Lung (tissue), 16 donors: ENCODE results near the gene OTUD3. TPM values are rescaled to one million over a fixed set of nuclear protein-coding genes. Genes with fewer than 3 reads are reported as not detected.

Source experiments
- ATAC-seq: fragments of 200-7000 bp; cut with Tn5 transposase; one replicate; pipeline ENCODE4 v1.9.1; 2020; ENCODE audit warnings: moderate number of reproducible peaks; ENCODE audit not compliant: insufficient read depth, low FRiP score
- DNase-seq, 3 donors: peaks; one replicate each; pipeline ENCODE4 v3.0.0-alpha.2; 2013 to 2017
- H3K27ac ChIP-seq, 2 donors: one replicate each; pipeline ENCODE4 v1.5.1; 2013; ENCODE audit warnings: mild to moderate bottlenecking in 2 of 2, moderate library complexity in 2 of 2, control low read depth in 1 of 2, inconsistent platforms in 1 of 2, low read depth in 1 of 2, low read length in 1 of 2
- H3K27me3 ChIP-seq, 3 donors: one replicate each; pipeline ENCODE4 v1.5.1; 2013; ENCODE audit warnings: low read length in 2 of 3; ENCODE audit not compliant: control insufficient read depth in 3 of 3, insufficient read depth in 3 of 3
- H3K36me3 ChIP-seq, 4 donors: one replicate each; pipeline ENCODE4 v1.5.1; 2013; ENCODE audit warnings: low read length in 4 of 4, mild to moderate bottlenecking in 1 of 4, moderate library complexity in 1 of 4; ENCODE audit not compliant: control insufficient read depth in 4 of 4, insufficient read depth in 4 of 4
- H3K4me1 ChIP-seq, 5 donors: one replicate each; pipeline ENCODE4 v1.5.1; 2013; ENCODE audit warnings: low read length in 5 of 5, mild to moderate bottlenecking in 2 of 5, moderate library complexity in 1 of 5; ENCODE audit not compliant: control insufficient read depth in 5 of 5, insufficient read depth in 5 of 5
- H3K4me3 ChIP-seq: one replicate; pipeline ENCODE4 v1.5.1; 2013; ENCODE audit warnings: mild to moderate bottlenecking, control low read depth, moderate library complexity
- H3K9ac ChIP-seq, 2 donors: one replicate each; pipeline ENCODE4 v1.5.1; 2013; ENCODE audit warnings: low read length in 2 of 2, control low read depth in 1 of 2; ENCODE audit not compliant: insufficient read depth in 1 of 2
- H3K9me3 ChIP-seq, 4 donors: one replicate each; pipeline ENCODE4 v1.5.1; 2013; ENCODE audit warnings: low read length in 3 of 4, mild to moderate bottlenecking in 1 of 4, moderate library complexity in 1 of 4; ENCODE audit not compliant: control insufficient read depth in 4 of 4, insufficient read depth in 3 of 4
- WGBS, 2 donors: extraction: QIAGEN DNeasy Blood & Tissue Kit; methylation state at CpG; one replicate each; pipeline ENCODE4 v1.1.7; 2013; 5-methylcytosine and 5-hydroxymethylcytosine counted together
- long read RNA-seq, 5 donors: transcript quantifications; one replicate each; lab custom pipeline, GENCODE V29; 2026
- polyA plus RNA-seq, 2 donors: library from polyadenylated mRNA; stranded (reverse); fragments of 200-250 nt; gene quantifications; one replicate each; pipeline ENCODE4 v1.2.1, GENCODE V29; 2013
- total RNA-seq, 2 donors: library from RNA; depleted of rRNA in 1 of 2; stranded (reverse); fragments of >200 nt in 1 of 2; gene quantifications; one replicate each; pipeline ENCODE4 v1.2.1, GENCODE V29; 2014 to 2021
- TF ChIP-seq, protein P1 (sequence below): IDR thresholded peaks from 2 replicates; pipeline ENCODE4 v1.5.1; 2012; ENCODE audit warnings: mild to moderate bottlenecking; ENCODE audit errors: control extremely low read depth, extremely low read depth
- donor health status: control.
- donor health status: control.
- donor health status: Bipolar disorder and iron deficiency.
- donor health status: healthy.
- donor health status: DM: yes; HTN: yes; CAD: no.

OTUD3 gene
- 1 to 10 TPM; 7.8 to 8.6 TPM for total RNA-seq
- 1 to 10 TPM; 1.7 to 5.5 TPM for polyA plus RNA-seq
- long read RNA-seq, donor 1: 0 reads
- long read RNA-seq, donor 2: 0 reads
- long read RNA-seq, donor 3, partial matches to known transcripts: 9 of 9 reads
- long read RNA-seq, donor 3, other reads (novel, unspliced or antisense): 0 of 9 reads
- long read RNA-seq, donor 4: 0 reads
- long read RNA-seq, donor 5, full-length matches to known transcripts: 4 of 4 reads
- long read RNA-seq, donor 5, partial matches to known transcripts: 0 of 4 reads
- long read RNA-seq, donor 5, other reads (novel, unspliced or antisense): 0 of 4 reads

GRCh38 chr1:19882111-19883071 is at the start of gene OTUD3:
Gene OTUD3 (plus strand): TSS chr1:19882395. CDS start chr1:19882514, 119 bp downstream.
- H3K4me3 ChIP-seq: peak within 1 kb of the TSS; percentile 87
- H3K9me3 ChIP-seq: no peaks in the 10 kb centered on the region
- H3K9ac ChIP-seq: peak within 1 kb of the TSS; percentile 76 to 95
- H3K36me3 ChIP-seq: no peaks in the 10 kb centered on the region
- ATAC-seq (peak; percentile 95), DNase-seq (peak; percentile 98 to 99 (median 99))
- H3K27me3 ChIP-seq: no peaks in the 10 kb centered on the region
- H3K4me1 ChIP-seq: peaks cover 2 to 16% (median 13%) of the 10 kb centered on the region in 5 donors
- WGBS, 2 donors: 0% methylated on average over 77 to 97 of the region's 97 CpGs
- peak within 1 kb of the TSS; percentile 92 to 97 for H3K27ac ChIP-seq
- TF ChIP-seq, protein P1, sequence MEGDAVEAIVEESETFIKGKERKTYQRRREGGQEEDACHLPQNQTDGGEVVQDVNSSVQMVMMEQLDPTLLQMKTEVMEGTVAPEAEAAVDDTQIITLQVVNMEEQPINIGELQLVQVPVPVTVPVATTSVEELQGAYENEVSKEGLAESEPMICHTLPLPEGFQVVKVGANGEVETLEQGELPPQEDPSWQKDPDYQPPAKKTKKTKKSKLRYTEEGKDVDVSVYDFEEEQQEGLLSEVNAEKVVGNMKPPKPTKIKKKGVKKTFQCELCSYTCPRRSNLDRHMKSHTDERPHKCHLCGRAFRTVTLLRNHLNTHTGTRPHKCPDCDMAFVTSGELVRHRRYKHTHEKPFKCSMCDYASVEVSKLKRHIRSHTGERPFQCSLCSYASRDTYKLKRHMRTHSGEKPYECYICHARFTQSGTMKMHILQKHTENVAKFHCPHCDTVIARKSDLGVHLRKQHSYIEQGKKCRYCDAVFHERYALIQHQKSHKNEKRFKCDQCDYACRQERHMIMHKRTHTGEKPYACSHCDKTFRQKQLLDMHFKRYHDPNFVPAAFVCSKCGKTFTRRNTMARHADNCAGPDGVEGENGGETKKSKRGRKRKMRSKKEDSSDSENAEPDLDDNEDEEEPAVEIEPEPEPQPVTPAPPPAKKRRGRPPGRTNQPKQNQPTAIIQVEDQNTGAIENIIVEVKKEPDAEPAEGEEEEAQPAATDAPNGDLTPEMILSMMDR: peak; percentile 87

GRCh38 chr1:19835578-19835977 is 46.6 kb upstream of the OTUD3 start:
- TF ChIP-seq, protein P1: no peak
- DNase-seq (no peak), ATAC-seq (no peak)
- H3K4me1 ChIP-seq: no peaks in the 10 kb centered on the region
- H3K9ac ChIP-seq: no peak overlapping the region
- no peak overlapping the region for H3K27ac ChIP-seq
- H3K36me3 ChIP-seq: no peaks in the 10 kb centered on the region
- no peaks in the 10 kb centered on the region for H3K27me3 ChIP-seq
- WGBS, 2 donors: 86 to 89% methylated on average over 4 of the region's 4 CpGs
- H3K4me3 ChIP-seq: no peak overlapping the region
- peaks cover 0 to 7% (median under 1%) of the 10 kb centered on the region in 4 donors for H3K9me3 ChIP-seq

DNA sequence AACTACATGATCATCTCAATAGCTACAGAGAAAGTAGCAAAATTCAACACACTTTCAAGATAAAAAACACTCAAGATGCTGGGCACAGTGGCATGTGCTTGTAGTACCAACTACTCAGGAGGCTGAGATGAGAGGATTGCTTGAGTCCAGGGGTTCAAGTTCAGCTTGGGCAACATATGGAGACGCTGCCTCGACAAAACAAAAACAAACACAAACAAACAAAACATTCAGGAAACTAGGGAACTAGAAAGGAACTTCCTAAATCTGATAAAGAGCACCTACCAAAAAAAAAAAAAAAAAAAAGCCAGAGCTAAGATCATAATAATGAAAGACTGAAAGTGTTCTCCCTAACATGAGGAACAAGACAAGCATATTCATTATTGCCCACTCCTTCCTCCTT is 44.3 kb upstream of the OTUD3 start:
- Histone ChIP-seq H3K27ac (no peak overlapping the region), H3K36me3 (no peaks in the 10 kb centered on the region), H3K4me3 (no peak overlapping the region), H3K27me3 (no peaks in the 10 kb centered on the region), H3K9ac (no peak overlapping the region), H3K4me1 (no peaks in the 10 kb centered on the region), H3K9me3 (no peaks in the 10 kb centered on the region)
- ATAC-seq (no peak), DNase-seq (no peak)
- WGBS, 2 donors: 34 to 48% methylated on average over 2 of the region's 2 CpGs
- TF ChIP-seq, protein P1: no peak
